CD4-positive, alpha-beta T cell treated with Interleukin-1 beta for 1 hour (primary cell): Measurements from ENCODE around the gene LNX1.

Source experiments
- DNase-seq, 2 donors: peaks; one replicate each; pipeline ENCODE4 v3.0.0-alpha.2; 2020 to 2022

The LNX1 gene

DNA sequence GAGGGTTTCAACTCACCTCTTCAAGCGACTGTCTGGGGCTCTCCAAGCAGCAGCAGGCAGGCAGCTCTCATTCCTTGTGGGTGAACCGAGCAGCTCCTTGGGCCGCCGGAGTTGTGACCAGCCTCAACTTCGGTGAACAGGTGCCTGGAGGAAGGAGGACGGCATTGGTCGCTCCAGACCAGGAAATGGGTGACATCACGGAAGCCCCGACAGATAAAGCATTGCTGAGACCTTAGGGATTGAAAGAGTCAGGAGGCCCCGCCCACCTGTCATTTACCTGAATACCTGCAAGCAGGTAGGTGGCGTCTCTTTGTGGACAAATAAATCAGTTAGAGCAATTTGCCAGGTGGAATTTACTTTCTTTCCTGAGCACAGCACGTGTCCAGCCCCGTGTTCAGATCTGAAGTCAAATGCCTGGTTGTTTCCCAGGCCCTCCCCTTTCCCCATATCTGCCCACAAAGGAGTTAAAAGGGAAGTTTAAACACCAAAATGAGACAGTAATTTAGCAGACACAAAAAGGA lies at the start of gene LNX1:
Gene LNX1, minus strand, starts transcription at position 115 of the 521 bp plus-strand sequence. CDS start 17,484 bp downstream, outside the sequence.
- DNase-seq, result no peak

DNA sequence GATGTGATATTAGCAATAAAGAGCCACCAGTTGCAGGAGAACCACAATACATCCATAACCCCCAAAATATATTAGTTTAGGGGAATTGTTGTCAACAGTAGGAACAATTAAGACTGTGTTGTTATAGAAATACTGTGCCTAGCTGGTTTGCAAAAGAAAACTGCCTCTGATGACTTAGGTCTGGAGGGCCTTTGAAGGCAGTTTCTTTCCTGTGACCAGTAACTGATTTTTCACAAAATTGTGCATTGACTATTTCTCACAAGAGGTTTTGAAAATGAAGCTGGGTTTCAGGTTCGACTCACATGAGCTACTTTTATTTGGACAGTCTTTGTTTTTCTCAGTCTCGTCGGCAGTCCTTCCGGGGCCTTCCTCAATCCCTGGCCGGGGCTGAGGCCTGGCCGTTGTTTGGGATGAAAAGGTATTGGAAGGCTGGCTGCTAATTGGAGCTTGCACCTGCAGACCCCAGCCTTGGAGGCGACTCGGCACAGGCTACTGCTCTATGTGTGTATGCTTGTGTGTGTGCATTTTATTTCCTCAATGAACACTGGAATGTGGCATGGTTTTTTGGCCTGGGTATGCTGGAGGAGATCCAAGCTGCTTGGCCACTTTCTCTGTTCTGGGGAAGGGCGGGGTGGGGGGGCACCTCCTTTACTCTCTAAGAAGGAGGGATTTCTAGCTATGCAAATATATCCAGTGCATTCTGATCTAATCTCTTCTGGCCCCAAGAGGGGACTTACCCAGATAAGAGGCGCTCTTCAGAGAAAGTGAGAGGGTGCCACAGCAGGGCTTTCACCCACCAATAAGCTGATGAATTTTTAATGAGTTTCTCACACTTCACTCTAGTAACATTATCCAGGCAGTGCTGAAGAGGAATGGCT lies 49.5 kb upstream of the LNX1 start:
- no peak for DNase-seq

DNA sequence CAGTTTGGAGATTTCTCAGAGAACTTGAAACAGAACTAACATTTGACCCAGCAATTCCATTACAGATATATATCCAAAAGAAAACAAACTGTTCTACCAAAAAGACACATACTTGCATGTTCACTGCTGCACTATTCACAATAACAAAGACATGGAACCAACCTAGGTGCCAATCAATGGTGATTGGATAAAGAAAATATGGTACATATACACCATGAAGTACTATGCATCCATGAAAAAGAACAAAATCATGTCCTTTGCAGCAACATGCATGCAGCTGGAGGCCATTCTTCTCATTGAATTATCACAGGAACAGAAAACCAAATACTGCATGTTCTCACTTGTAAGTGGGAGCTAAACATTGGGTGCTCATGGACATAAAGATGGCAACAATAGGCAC lies 47.6 kb upstream of the LNX1 start:
- DNase-seq, result no peak

GRCh38 chr4:53637348-53637747 lies 46.1 kb upstream of the LNX1 start:
- no peak for DNase-seq

DNA sequence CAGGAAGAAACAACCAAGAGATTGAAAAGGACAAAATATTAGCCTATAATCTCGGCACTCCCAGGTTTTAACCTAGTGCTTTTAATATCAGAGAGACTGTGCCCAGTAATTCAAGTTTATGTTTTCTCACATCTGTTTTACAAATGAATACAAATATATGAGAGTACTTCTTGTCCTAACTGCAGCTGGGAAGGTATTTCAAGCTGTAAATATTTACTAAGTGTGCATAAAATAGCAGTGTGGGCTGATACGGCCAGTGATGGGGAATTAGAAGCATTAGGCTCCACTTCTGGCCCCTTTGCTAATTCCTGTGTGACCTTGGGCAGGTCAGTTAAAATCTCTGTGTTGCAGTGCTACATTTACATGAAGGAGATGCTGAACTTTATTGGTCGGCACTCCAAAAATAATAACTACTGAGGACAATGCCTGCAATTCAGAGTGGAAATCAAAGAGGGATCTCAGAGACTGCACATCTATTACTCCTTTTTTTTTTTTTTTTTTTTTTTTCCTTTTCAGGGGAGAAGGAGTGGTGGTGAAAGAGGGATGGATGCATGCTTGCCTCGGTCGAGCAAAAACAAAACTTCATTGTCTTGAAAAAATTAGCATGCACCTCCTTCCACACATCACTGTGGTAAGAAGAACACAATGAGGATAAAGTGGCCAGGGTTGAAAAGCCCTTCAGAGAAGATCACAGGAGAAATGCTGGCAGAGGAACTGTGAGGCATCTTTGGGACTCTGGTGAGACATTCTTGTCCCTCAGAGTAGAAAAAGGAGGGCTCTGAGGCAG lies 44.6 kb upstream of the LNX1 start:
- DNase-seq, result no peak

- DNase-seq, result no peak
Measured at GRCh38 chr4:53633608-53634007, 42.3 kb upstream of the LNX1 start.

GRCh38 chr4:53629296-53629695 lies 38.0 kb upstream of the LNX1 start:
- DNase-seq, result no peak

GRCh38 chr4:53626491-53626890 lies 35.2 kb upstream of the LNX1 start:
- DNase-seq, result no peak

GRCh38 chr4:53625888-53626287 lies 34.6 kb upstream of the LNX1 start:
- no peak for DNase-seq

GRCh38 chr4:53622739-53623151 lies 31.5 kb upstream of the LNX1 start:
- DNase-seq, result no peak

DNA sequence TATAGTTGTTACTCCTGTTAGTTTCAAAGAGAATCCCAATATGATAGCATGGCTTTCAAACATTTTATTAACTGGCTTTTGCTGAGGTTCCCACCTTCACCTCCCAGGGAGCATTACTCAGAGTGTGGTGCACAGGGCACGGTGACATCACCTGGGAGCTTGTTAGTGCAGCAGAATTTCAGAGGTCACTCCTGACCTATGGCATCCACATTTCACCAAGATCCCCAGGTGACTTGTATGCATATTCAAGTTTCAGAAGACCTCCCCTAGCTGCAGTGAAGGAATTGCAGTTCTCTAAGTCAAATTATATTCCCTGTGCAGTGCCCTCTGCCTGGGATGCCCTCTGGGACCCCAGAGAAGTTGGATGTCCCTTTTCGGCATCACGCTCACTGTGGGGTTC lies 29.7 kb upstream of the LNX1 start:
- DNase-seq, result no peak

GRCh38 chr4:53619431-53619830 lies 28.1 kb upstream of the LNX1 start:
- DNase-seq, result no peak

- DNase-seq, result no peak
Measured at GRCh38 chr4:53618321-53618720, 27.0 kb upstream of the LNX1 start.

DNA sequence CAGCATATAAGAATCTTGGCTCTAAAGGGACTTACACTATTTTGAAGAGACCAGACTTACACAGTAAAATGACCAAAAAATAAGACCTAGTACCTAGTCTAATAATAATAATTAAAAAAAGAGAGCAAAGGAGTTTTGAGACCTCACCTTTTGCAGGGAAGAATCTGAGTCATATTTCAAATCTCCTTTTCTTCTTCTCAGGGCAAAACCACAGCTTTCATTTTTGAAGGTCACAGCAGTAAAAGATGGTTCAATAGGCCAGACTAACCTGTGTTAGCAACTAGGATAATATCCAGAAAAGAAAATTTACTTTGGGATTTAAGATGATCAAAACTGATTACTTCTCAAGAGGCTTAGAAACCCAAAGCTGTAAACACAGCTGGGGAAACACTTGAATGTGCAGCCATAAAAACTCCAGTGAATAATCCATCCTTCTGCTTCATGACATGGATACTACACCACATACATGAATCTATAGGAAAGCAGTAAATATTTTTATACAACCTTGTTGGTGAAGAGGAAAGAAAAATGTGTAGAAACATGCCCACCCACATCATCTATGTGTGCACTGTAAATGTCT lies 25.9 kb upstream of the LNX1 start:
- DNase-seq, result no peak

- no peak for DNase-seq
Measured at GRCh38 chr4:53616219-53616618, 24.9 kb upstream of the LNX1 start.

DNA sequence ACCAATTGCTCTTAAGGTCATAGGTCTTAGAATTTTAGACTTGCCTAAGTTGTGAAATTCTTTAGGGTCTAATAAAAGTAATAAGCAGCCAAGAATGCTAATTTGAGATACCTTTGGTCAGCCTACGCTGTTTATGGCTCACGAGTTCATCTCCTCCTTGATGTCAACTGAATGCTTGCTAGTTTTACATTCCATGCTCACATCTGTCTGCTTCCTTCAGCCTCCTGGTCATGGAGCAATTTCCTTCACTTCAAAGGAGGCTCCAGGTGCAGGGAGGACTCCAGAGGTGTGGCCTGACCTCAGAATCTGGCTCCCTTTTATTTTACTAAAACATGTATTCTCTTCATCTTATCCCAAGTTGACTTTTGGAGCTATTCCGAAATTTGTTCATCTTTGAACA lies 23.3 kb upstream of the LNX1 start:
- no peak for DNase-seq

DNA sequence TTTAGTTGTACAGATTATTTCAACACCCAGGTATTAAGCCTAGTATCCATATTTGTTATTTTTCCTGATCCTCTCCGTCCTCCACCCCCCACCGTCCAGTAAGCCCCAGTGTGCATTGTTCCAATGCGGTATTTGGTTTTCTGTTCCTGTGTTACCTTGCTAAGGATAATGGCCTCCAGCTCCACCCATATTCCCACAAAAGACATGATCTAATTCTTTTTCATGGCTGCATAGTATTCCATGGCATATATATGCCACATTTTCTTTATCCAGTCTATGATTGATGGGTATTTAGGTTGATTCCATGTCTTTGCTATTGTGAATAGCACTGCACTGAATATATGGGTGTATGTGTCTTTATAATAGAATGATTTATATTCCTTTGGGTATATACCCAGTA lies 22.1 kb upstream of the LNX1 start:
- DNase-seq, result no peak

DNA sequence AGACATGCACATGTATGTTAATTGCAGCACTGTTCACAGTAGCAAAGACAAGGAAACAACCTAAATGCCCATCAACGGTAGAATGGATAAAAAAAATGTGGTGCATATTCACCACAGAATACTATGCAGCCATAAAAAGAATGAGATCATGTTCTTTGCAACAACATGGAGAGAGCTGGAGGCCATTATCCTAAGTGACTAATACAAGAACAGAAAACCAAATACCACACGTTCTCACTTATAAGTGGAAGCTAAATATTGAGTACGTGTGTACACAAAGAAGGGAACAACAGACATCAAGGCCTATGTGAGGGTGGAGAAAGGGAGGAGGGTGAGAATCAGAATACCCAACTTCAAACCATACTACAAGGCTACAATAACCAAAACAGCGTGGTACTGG lies 17.4 kb upstream of the LNX1 start:
- DNase-seq, result no peak

DNA sequence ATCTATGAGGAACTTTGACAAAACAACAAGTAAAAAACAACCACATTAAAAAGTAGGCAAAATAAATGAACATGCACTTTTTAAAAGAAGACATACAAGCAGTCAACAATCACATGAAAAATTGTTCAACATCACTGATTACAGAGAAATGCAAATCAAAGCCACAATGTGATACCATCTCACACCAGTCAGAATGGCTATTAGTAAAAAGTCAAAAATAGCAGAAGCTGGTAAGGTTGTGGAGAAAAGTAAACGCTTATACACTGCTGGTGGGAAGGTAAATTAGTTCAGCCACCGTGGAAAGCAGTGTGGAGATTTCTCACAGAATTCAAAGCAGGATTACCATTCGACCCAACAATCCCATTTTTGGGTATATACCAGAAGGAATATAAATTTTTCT lies 17.0 kb upstream of the LNX1 start:
- DNase-seq, result no peak

- DNase-seq, result no peak
Measured at GRCh38 chr4:53605783-53606182, 14.5 kb upstream of the LNX1 start.

- no peak for DNase-seq
Measured at GRCh38 chr4:53602390-53602789, 11.1 kb upstream of the LNX1 start.

GRCh38 chr4:53601251-53601764 lies 10.0 kb upstream of the LNX1 start:
- no peak for DNase-seq

DNA sequence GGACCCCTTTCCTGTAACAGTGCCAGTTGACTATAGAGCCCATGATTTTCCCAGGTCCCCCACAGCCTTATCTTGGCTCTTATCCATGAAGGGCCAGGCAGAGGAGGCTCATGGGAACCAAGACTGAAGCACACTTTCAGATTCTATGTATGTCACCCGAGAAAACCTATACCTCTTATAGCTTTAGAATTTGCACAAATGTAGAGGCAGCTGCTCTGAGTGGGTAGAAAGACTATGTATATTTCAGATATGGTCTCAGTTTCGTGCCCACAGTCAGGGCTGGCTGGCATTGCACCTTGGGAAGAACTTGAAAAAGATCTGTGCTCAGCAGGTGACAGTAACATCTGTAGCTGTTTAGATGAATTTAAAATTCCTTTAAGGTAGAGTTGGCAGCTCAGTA lies 8.3 kb upstream of the LNX1 start:
- no peak for DNase-seq
